ENCODE results near the gene TP73.

The TP73 gene

DNA sequence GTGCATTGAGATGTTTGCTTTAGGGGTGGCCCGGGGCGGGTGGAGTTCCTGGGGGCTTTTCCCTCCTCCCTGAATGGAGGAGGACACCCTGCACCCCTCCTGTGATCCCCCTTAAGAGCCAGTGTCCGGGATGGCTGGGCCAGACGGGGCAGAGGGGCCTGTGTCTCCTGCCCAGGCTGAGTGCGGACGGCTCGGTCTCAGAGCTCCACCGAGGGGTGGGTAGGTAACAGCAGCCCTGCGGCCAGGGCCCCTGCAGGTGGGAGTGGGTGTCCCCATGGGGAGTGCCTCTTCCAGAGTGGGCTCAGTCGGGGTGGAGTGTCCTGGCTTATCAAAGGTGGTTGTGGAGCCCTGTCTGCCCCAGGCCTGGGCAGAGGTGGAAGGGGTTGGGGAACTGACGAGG, 23.1 kb downstream of the TP73 start:
- Histone ChIP-seq H3K4me1 (ENCODE audit: control extremely low read depth in 1 of 4, control insufficient read depth in 4 of 4, insufficient read depth in 4 of 4, low read length in 3 of 4) (peaks cover 0 to 44% (median 29%) of the 10 kb centered on the region in 4 experiments), H3K9me3 (ENCODE audit: control extremely low read depth in 1 of 5, control insufficient read depth in 4 of 5, insufficient read depth in 2 of 5, low read depth in 1 of 5, low read length in 4 of 5) (no peaks in the 10 kb centered on the region), H3K27ac (ENCODE audit: insufficient read depth in 1 of 2, low read depth in 1 of 2, low read length in 2 of 2, poor library complexity in 1 of 2, severe bottlenecking in 2 of 2) (no peak overlapping the region), H3K27me3 (replicated peaks in 2 of 5; ENCODE audit: control insufficient read depth in 4 of 5, insufficient read depth in 5 of 5, low read length in 4 of 5) (peaks cover 0 to 5% (median 0%) of the 10 kb centered on the region in 5 experiments), H3K4me3 (ENCODE audit: control insufficient read depth in 1 of 7, extremely low read depth in 1 of 7, insufficient read depth in 4 of 7, low read depth in 2 of 7, low read length in 6 of 7) (no peak overlapping the region), H3K36me3 (ENCODE audit: control insufficient read depth in 4 of 4, insufficient read depth in 4 of 4, low read length in 3 of 4) (no peaks in the 10 kb centered on the region)
- WGBS (ENCODE audit: insufficient coverage), result 96% methylated on average over 11 of the region's 11 CpGs
- DNase-seq, result no peak
- POLR2A ChIA-PET, result no interaction called here
- CTCF ChIA-PET, result no interaction called here

DNA sequence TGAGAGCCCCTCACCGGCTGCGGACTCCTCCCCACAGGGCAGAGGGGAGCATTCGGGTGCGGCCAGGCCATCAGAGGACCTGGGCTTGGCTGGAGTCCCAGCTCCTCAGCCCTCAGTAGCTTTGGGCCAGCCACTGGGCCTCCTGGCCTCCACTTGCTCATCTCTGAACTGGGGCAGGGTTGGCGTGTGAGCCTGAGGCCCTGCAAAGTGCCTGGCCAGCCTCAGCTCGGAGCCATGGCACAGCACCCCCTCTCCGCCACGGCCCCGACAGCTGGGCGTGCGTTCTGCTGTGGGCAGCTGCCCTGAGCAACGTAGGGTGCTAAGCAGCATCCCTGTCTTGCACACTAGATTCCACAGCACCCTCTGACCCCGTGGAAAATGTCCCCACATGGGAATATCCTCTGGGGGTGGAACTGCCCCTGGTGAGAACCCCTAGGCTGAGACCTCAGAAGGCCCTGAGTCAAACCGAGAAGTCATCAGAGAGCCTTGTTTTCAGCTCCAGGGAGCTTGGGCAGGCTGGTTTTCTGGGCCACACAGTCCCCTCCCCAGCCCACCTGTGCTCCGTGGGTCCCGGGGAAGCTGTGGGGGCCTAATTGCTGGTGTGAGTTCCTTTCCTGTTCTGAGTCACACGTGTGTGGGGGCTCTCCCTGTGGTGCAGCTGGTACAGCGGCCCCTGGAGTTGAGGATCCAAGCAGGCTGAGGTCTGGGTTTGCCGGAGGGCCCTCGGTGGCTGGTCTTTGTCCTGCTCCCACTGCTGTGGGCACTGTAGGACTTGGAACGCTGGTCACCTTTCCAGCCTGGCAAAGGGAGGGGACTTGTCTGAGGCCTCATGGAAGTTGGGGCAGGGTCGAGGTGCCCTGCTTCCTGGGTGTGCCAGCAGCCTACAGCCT, 24.5 kb downstream of the TP73 start:
- H3K9me3 ChIP-seq (ENCODE audit: control extremely low read depth in 1 of 5, control insufficient read depth in 4 of 5, insufficient read depth in 2 of 5, low read depth in 1 of 5, low read length in 4 of 5), result no peaks in the 10 kb centered on the region
- POLR2A ChIA-PET, result no interaction called here
- WGBS (ENCODE audit: insufficient coverage), result 76% methylated on average over 17 of the region's 22 CpGs
- peaks cover 0 to 5% (median 0%) of the 10 kb centered on the region in 5 experiments for H3K27me3 ChIP-seq (replicated peaks in 2 of 5; ENCODE audit: control insufficient read depth in 4 of 5, insufficient read depth in 5 of 5, low read length in 4 of 5)
- H3K36me3 ChIP-seq (ENCODE audit: control insufficient read depth in 4 of 4, insufficient read depth in 4 of 4, low read length in 3 of 4), result no peaks in the 10 kb centered on the region
- no peak overlapping the region for H3K27ac ChIP-seq (ENCODE audit: insufficient read depth in 1 of 2, low read depth in 1 of 2, low read length in 2 of 2, poor library complexity in 1 of 2, severe bottlenecking in 2 of 2)
- CTCF ChIA-PET, result interaction anchor here (1.4 to 2.2 kb wide), 2 partner anchors 15 to 19 kb away, joined by 4 to 5 read pairs; no protein-coding TSS in a partner anchor
- H3K4me3 ChIP-seq (ENCODE audit: control insufficient read depth in 1 of 7, extremely low read depth in 1 of 7, insufficient read depth in 4 of 7, low read depth in 2 of 7, low read length in 6 of 7), result peak overlapping the region in 1 of 7 experiments; percentile 10
- peak; percentile 32 to 63 (median 50) for DNase-seq
- peaks cover 0 to 44% (median 29%) of the 10 kb centered on the region in 4 experiments for H3K4me1 ChIP-seq (ENCODE audit: control extremely low read depth in 1 of 4, control insufficient read depth in 4 of 4, insufficient read depth in 4 of 4, low read length in 3 of 4)

DNA sequence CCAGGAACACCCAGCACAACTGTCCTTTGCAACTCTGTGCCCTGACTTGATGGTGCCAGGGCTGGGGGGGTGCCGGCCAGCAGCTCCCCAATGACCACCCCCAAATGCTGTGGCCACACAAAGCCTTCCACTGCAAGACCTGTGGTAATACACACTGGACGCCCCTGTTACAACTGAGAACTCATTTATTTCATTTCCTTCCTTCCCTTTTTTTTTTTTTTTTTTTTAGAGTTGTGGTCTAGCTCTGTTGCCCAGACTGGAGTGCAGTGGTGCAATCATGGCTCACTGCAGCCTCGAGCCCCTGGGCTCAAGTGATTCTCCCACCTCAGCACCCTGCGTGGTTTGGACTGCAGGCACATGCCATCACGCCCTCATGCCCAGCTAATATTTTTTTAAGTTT, 25.2 kb downstream of the TP73 start:
- peaks cover 0 to 41% (median 29%) of the 10 kb centered on the region in 4 experiments for H3K4me1 ChIP-seq (ENCODE audit: control extremely low read depth in 1 of 4, control insufficient read depth in 4 of 4, insufficient read depth in 4 of 4, low read length in 3 of 4)
- no peaks in the 10 kb centered on the region for H3K36me3 ChIP-seq (ENCODE audit: control insufficient read depth in 4 of 4, insufficient read depth in 4 of 4, low read length in 3 of 4)
- peak overlapping the region in 1 of 7 experiments; percentile 10 for H3K4me3 ChIP-seq (ENCODE audit: control insufficient read depth in 1 of 7, extremely low read depth in 1 of 7, insufficient read depth in 4 of 7, low read depth in 2 of 7, low read length in 6 of 7)
- H3K27me3 ChIP-seq (replicated peaks in 2 of 5; ENCODE audit: control insufficient read depth in 4 of 5, insufficient read depth in 5 of 5, low read length in 4 of 5), result peaks cover 0 to 5% (median 0%) of the 10 kb centered on the region in 5 experiments
- no peaks in the 10 kb centered on the region for H3K9me3 ChIP-seq (ENCODE audit: control extremely low read depth in 1 of 5, control insufficient read depth in 4 of 5, insufficient read depth in 2 of 5, low read depth in 1 of 5, low read length in 4 of 5)
- H3K27ac ChIP-seq (ENCODE audit: insufficient read depth in 1 of 2, low read depth in 1 of 2, low read length in 2 of 2, poor library complexity in 1 of 2, severe bottlenecking in 2 of 2), result no peak overlapping the region
- ChIA-PET POLR2A (no interaction called here), CTCF (interaction anchor here (2.2 kb wide), 1 partner anchor 18 kb away, joined by 5 read pairs; no protein-coding TSS in a partner anchor)
- DNase-seq, result peak; percentile 26 to 69 (median 63)
- 30% methylated on average over 2 of the region's 5 CpGs for WGBS (ENCODE audit: insufficient coverage)

DNA sequence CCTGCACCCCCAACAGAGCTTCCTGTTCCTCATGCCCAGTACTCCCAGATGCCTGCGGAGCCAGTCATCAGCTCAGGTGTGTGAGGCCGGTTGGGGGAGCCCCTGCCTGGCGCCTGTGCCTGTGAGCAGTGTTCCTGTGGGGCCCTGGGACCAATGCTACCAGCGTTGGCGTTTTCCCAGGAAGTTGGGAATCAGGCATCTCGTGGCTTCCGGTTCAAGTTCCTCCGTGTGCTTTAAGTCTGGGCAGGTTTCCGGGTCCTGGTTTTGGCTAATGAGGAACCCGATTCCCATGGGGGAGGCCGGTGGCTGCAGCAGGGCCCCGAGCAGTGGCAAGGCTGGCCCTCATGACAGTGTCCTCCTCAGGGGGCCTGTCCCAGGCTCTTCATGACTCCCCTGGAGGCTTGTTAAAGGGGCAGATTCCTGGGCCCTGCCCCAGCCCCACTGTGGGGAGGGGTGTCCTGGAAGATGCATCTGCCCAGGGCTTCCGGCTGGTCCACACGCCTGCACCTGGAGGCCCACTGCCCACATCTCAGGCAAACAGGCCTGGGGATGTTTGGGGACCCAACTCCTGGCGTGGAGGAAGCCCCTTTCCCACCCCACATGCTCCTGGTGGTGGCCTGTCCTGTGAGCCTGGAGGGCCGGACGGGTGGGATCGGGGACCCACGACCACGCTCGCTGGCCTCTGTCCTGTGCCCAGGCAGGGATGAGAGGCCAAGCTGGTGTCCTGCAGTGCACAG, 26.2 kb downstream of the TP73 start:
- no peak overlapping the region for H3K27ac ChIP-seq (ENCODE audit: insufficient read depth in 1 of 2, low read depth in 1 of 2, low read length in 2 of 2, poor library complexity in 1 of 2, severe bottlenecking in 2 of 2)
- ChIA-PET CTCF (interaction anchor here (2.2 kb wide), 1 partner anchor 17 kb away, joined by 5 read pairs; no protein-coding TSS in a partner anchor), POLR2A (no interaction called here)
- no peaks in the 10 kb centered on the region for H3K9me3 ChIP-seq (ENCODE audit: control extremely low read depth in 1 of 5, control insufficient read depth in 4 of 5, insufficient read depth in 2 of 5, low read depth in 1 of 5, low read length in 4 of 5)
- H3K4me3 ChIP-seq (ENCODE audit: control insufficient read depth in 1 of 7, extremely low read depth in 1 of 7, insufficient read depth in 4 of 7, low read depth in 2 of 7, low read length in 6 of 7), result no peak overlapping the region
- H3K27me3 ChIP-seq (replicated peaks in 2 of 5; ENCODE audit: control insufficient read depth in 4 of 5, insufficient read depth in 5 of 5, low read length in 4 of 5), result peaks cover 0 to 7% (median 4%) of the 10 kb centered on the region in 5 experiments
- peaks cover 0 to 36% (median 29%) of the 10 kb centered on the region in 4 experiments for H3K4me1 ChIP-seq (ENCODE audit: control extremely low read depth in 1 of 4, control insufficient read depth in 4 of 4, insufficient read depth in 4 of 4, low read length in 3 of 4)
- DNase-seq, result peak in 1 of 3 donors; percentile 21
- 57% methylated on average over 20 of the region's 21 CpGs for WGBS (ENCODE audit: insufficient coverage)
- no peaks in the 10 kb centered on the region for H3K36me3 ChIP-seq (ENCODE audit: control insufficient read depth in 4 of 4, insufficient read depth in 4 of 4, low read length in 3 of 4)

DNA sequence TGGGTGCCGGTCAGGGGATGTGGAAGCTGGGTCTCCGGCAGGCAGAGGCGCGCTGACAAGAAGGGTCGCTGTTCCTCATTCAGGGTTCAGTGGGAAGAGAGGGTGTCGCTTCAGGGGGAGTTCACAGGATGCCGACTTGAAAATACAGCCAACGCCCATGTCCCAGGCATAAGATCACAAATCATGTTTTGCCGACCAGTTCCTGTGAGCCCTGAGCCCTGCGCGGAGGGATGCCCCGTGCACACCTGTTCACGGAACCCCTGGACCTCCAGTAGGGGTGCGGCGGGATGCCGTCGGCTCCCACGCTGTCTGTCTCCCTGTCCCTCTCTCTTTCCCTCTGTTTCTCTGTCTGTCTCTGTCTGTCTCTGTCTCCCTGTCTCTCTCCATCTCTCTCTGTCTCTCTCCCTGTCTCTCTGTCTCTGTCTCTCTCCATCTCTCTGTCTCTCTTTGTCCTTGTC, 26.8 kb downstream of the TP73 start:
- DNase-seq, result no peak
- no peaks in the 10 kb centered on the region for H3K36me3 ChIP-seq (ENCODE audit: control insufficient read depth in 4 of 4, insufficient read depth in 4 of 4, low read length in 3 of 4)
- ChIA-PET CTCF (no interaction called here), POLR2A (no interaction called here)
- H3K9me3 ChIP-seq (ENCODE audit: control extremely low read depth in 1 of 5, control insufficient read depth in 4 of 5, insufficient read depth in 2 of 5, low read depth in 1 of 5, low read length in 4 of 5), result no peaks in the 10 kb centered on the region
- 88% methylated on average over 18 of the region's 18 CpGs for WGBS (ENCODE audit: insufficient coverage)
- no peak overlapping the region for H3K4me3 ChIP-seq (ENCODE audit: control insufficient read depth in 1 of 7, extremely low read depth in 1 of 7, insufficient read depth in 4 of 7, low read depth in 2 of 7, low read length in 6 of 7)
- peaks cover 0 to 11% (median 7%) of the 10 kb centered on the region in 5 experiments for H3K27me3 ChIP-seq (replicated peaks in 2 of 5; ENCODE audit: control insufficient read depth in 4 of 5, insufficient read depth in 5 of 5, low read length in 4 of 5)
- no peak overlapping the region for H3K27ac ChIP-seq (ENCODE audit: insufficient read depth in 1 of 2, low read depth in 1 of 2, low read length in 2 of 2, poor library complexity in 1 of 2, severe bottlenecking in 2 of 2)
- peaks cover 0 to 36% (median 29%) of the 10 kb centered on the region in 4 experiments for H3K4me1 ChIP-seq (ENCODE audit: control extremely low read depth in 1 of 4, control insufficient read depth in 4 of 4, insufficient read depth in 4 of 4, low read length in 3 of 4)

DNA sequence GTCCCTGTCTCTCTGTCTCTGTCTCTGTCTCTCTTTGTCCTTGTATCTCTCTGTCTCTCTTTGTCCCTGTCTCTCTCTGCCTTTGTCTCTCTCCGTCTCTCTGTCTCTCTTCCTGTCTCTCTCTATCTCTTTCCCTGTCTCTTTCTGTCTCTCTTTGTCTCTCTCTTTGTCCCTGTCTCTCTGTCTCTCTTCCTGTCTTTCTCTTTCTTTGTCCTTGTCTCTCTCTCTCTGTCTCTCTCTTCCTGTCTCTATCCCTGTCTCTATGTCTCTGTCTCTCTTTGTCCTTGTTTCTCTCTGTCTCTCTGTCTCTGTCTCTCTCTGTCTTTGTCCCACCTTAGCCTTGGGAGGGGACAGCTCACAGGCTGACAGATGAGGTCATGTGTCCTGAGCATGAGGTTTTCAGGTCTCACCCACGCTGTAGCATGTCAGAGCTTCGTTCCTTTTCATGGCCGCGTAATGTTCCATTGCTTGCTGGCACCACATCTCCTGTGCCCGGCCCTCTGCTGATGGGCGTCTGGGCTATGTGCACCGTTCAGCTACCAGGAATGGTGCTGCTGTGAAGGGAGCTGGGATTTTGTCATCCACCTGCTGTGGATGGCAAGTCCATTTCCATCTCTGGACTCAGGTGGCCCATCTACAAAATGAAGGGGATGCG, 27.6 kb downstream of the TP73 start:
- no peaks in the 10 kb centered on the region for H3K9me3 ChIP-seq (ENCODE audit: control extremely low read depth in 1 of 5, control insufficient read depth in 4 of 5, insufficient read depth in 2 of 5, low read depth in 1 of 5, low read length in 4 of 5)
- WGBS (ENCODE audit: insufficient coverage), result 98% methylated on average over 8 of the region's 9 CpGs
- H3K36me3 ChIP-seq (ENCODE audit: control insufficient read depth in 4 of 4, insufficient read depth in 4 of 4, low read length in 3 of 4), result no peaks in the 10 kb centered on the region
- H3K4me3 ChIP-seq (ENCODE audit: control insufficient read depth in 1 of 7, extremely low read depth in 1 of 7, insufficient read depth in 4 of 7, low read depth in 2 of 7, low read length in 6 of 7), result no peak overlapping the region
- peaks cover 0 to 13% (median 7%) of the 10 kb centered on the region in 5 experiments for H3K27me3 ChIP-seq (replicated peaks in 2 of 5; ENCODE audit: control insufficient read depth in 4 of 5, insufficient read depth in 5 of 5, low read length in 4 of 5)
- DNase-seq, result no peak
- H3K27ac ChIP-seq (ENCODE audit: insufficient read depth in 1 of 2, low read depth in 1 of 2, low read length in 2 of 2, poor library complexity in 1 of 2, severe bottlenecking in 2 of 2), result no peak overlapping the region
- POLR2A ChIA-PET, result no interaction called here
- CTCF ChIA-PET, result no interaction called here
- peaks cover 0 to 36% (median 29%) of the 10 kb centered on the region in 4 experiments for H3K4me1 ChIP-seq (ENCODE audit: control extremely low read depth in 1 of 4, control insufficient read depth in 4 of 4, insufficient read depth in 4 of 4, low read length in 3 of 4)

All from common myeloid progenitor, CD34-positive (primary cell).